Esophagus squamous epithelium (tissue), 5 donors: ENCODE measurements around the gene SEC62. TPM values are rescaled to one million over a fixed set of nuclear protein-coding genes. Genes with fewer than 3 reads are reported as not detected.
"Not testable (repeated sequence)": the region's sequence is repeated elsewhere in the genome, so short reads cannot be mapped to it uniquely, and the experiment has no call there.

Experiments
- DNase-seq: peaks from one replicate; lab custom pipeline; 2025; lab: John Stamatoyannopoulos, UW
- H3K27ac ChIP-seq, 4 donors: fragments of 200-600 bp; sonication (generic); one replicate each; pipeline ENCODE4 v1.5.1; 2016 to 2019; ENCODE audit warnings: mild to moderate bottlenecking in 1 of 4
- H3K27me3 ChIP-seq, 4 donors: fragments of 200-600 bp; sonication (generic); 1 replicate in 3 of 4; 2 replicates in 1 of 4; pipeline versions ENCODE4 v1.5.1 to v1.6.0; 2017 to 2021; ENCODE audit warnings: antibody characterized with exemption in 1 of 4
- H3K36me3 ChIP-seq, 3 donors: fragments of 200-600 bp; sonication (generic); one replicate each; pipeline ENCODE4 v1.5.1; 2016 to 2019
- H3K4me1 ChIP-seq, 3 donors: fragments of 200-600 bp; sonication (generic); one replicate each; pipeline ENCODE4 v1.5.1; 2017 to 2019
- H3K4me3 ChIP-seq, 4 donors: fragments of 200-600 bp; sonication (generic); 1 replicate in 3 of 4; 2 replicates in 1 of 4; pipeline ENCODE4 v1.5.1; 2016 to 2019; ENCODE audit warnings: mild to moderate bottlenecking in 2 of 4, moderate library complexity in 1 of 4
- H3K9me3 ChIP-seq, 3 donors: fragments of 200-600 bp; sonication (generic); one replicate each; pipeline ENCODE4 v1.5.1; 2016 to 2019
- CTCF ChIP-seq, 6 experiments: fragments of 450-650 bp in 4 of 6; fragments of 200-600 bp in 2 of 6; sonication (generic) in 2 of 6; IDR thresholded peaks; one replicate each; pipeline ENCODE4 v1.5.1; 2016 to 2019; ENCODE audit warnings: antibody characterized with exemption in 6 of 6, mild to moderate bottlenecking in 4 of 6, moderate library complexity in 4 of 6
- POLR2A ChIP-seq, 4 donors: fragments of 450-650 bp; IDR thresholded peaks; one replicate each; pipeline ENCODE4 v1.6.1; 2017; ENCODE audit warnings: antibody characterized with exemption in 4 of 4, mild to moderate bottlenecking in 4 of 4, moderate library complexity in 3 of 4
- WGBS, 2 donors: methylation state at CpG; one replicate each; pipeline ENCODE4 v1.1.5; 2018; 5-methylcytosine and 5-hydroxymethylcytosine counted together
- intact Hi-C: fragments of 100-400 bp; cut with DNase I; formaldehyde crosslinking; loops from one replicate; pipeline ENCODE4 v1.15.0; 2022
- total RNA-seq, 4 donors: library from RNA; depleted of rRNA; stranded (reverse); fragments of >200 nt; gene quantifications; one replicate each; pipeline ENCODE4 v1.1.0, GENCODE V29; 2016
- donor health status: DM: yes; HTN: yes; CAD: no.

SEC62 gene
- total RNA-seq, 4 donors from 2014 or later = 15.0 to 49.8 (median 23.6) TPM

- Histone ChIP-seq H3K36me3 (no peaks in the 10 kb centered on the region), H3K27ac (no peak overlapping the region), H3K27me3 (peaks cover 0 to 9% (median 0%) of the 10 kb centered on the region in 4 donors), H3K9me3 (no peaks in the 10 kb centered on the region), H3K4me1 (no peaks in the 10 kb centered on the region), H3K4me3 (no peak overlapping the region)
- DNase-seq = no peak
- intact Hi-C loops = no loop called here
- 30 to 45% methylated on average over 7 of the region's 7 CpGs for WGBS, 2 donors
- no peak for TF ChIP-seq CTCF (IDR thresholded peaks at IDR 0.05)
Measured at GRCh38 chr3:170012683-170013400, 46.2 kb downstream of the SEC62 start.

GRCh38 chr3:170016057-170016456 lies 49.5 kb downstream of the SEC62 start:
- intact Hi-C loops = no loop called here
- Histone ChIP-seq H3K4me1 (no peaks in the 10 kb centered on the region), H3K36me3 (no peaks in the 10 kb centered on the region), H3K4me3 (no peak overlapping the region), H3K9me3 (no peaks in the 10 kb centered on the region), H3K27me3 (peaks cover 0 to 1% (median 0%) of the 10 kb centered on the region in 4 donors), H3K27ac (no peak overlapping the region)
- no peak for DNase-seq
- WGBS, 2 donors = 89 to 91% methylated on average over 3 of the region's 3 CpGs
- no peak for TF ChIP-seq CTCF (IDR thresholded peaks at IDR 0.05)
- no peak for TF ChIP-seq POLR2A (IDR thresholded peaks at IDR 0.05)

- H3K4me1 ChIP-seq, H3K27me3 ChIP-seq, DNase-seq, H3K36me3 ChIP-seq, H3K9me3 ChIP-seq, intact Hi-C loops, H3K4me3 ChIP-seq, H3K27ac ChIP-seq: not testable (repeated sequence)
- 69 to 76% methylated on average over 4 of the region's 4 CpGs for WGBS, 2 donors
Measured at GRCh38 chr3:170019306-170019705, 52.7 kb downstream of the SEC62 start.

- DNase-seq = no peak
- no peak overlapping the region for H3K4me3 ChIP-seq
- intact Hi-C loops = loop anchor here (10.0 kb wide), 1 partner anchor 156 kb away; the partner anchor contains the start of gene LRRC31
- no peaks in the 10 kb centered on the region for H3K9me3 ChIP-seq
- TF ChIP-seq CTCF (IDR thresholded peaks at IDR 0.05) = no peak
- no peak for TF ChIP-seq POLR2A (IDR thresholded peaks at IDR 0.05)
- H3K36me3 ChIP-seq = no peaks in the 10 kb centered on the region
- no peak overlapping the region for H3K27ac ChIP-seq
- WGBS, 2 donors = 67 to 81% methylated on average over 3 of the region's 3 CpGs
- no peaks in the 10 kb centered on the region for H3K4me1 ChIP-seq
- no peaks in the 10 kb centered on the region for H3K27me3 ChIP-seq
Measured at GRCh38 chr3:170021083-170021482, 54.5 kb downstream of the SEC62 start.

- TF ChIP-seq POLR2A (IDR thresholded peaks at IDR 0.05) = no peak
- TF ChIP-seq CTCF (IDR thresholded peaks at IDR 0.05) = no peak
- 91 to 97% methylated on average over 4 of the region's 4 CpGs for WGBS, 2 donors
- Histone ChIP-seq H3K9me3 (no peaks in the 10 kb centered on the region), H3K36me3 (no peaks in the 10 kb centered on the region), H3K27ac (no peak overlapping the region), H3K4me3 (no peak overlapping the region), H3K4me1 (no peaks in the 10 kb centered on the region), H3K27me3 (no peaks in the 10 kb centered on the region)
- no peak for DNase-seq
- intact Hi-C loops = loop anchor here (10.0 kb wide), 1 partner anchor 158 kb away; the partner anchor contains the start of gene LRRC31
Measured at GRCh38 chr3:170022336-170022735, 55.7 kb downstream of the SEC62 start.
